Neural progenitor cell (in vitro differentiated cells): ENCODE measurements around the gene SUMO3.

Experiments
- CTCF ChIP-seq: fragments of 200-600 bp; sonication (generic); IDR thresholded peaks from 2 replicates; pipeline ENCODE4 v1.5.1; 2017; ENCODE audit warnings: antibody characterized with exemption, mild to moderate bottlenecking
- EZH2 ChIP-seq: fragments of 200-600 bp; sonication (generic); IDR thresholded peaks from 2 replicates; pipeline ENCODE4 v1.6.1; 2017; ENCODE audit warnings: antibody characterized with exemption, mild to moderate bottlenecking, moderate library complexity
- EZH2phosphoT487 ChIP-seq: fragments of 200-600 bp; sonication (generic); IDR thresholded peaks from 2 replicates; pipeline ENCODE4 v1.6.1; 2017; ENCODE audit warnings: antibody characterized with exemption

DNA sequence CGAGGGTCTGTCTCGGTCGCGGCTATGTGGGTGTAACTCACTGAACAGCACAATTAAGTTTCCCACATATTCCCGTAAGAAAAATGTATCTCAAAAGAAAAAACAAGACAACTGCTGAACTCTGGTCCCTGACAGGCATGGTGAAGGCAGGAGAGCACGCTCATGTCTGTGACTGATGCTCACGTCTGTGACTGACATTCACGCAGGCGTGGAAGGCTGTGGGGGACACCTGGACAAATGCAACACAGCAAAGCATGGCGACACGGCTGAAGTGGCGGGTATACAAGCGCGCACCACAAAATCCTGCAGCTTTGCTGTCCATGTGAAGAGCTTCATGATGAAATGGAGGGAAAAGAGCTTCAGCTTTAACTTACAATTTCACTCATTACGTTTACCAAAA, 49.6 kb upstream of the SUMO3 start:
- TF ChIP-seq CTCF (no peak), EZH2 (no peak), EZH2phosphoT487 (no peak)
